ENCODE measurements around the gene TMEM266. TPM values are rescaled to one million over a fixed set of nuclear protein-coding genes. Genes with fewer than 3 reads are reported as not detected.
A peak's percentile ranks its signal among the peaks of the same experiment; 100 is the strongest.
"Not testable (repeated sequence)": the region's sequence is repeated elsewhere in the genome, so short reads cannot be mapped to it uniquely, and the experiment has no call there.

Gene TMEM266
- total RNA-seq (2014; rRNA removed; shearing (Covaris generic)), result 5.4 and 6.3 TPM in 2 replicates

- DNase-seq, result peak; percentile 98
- peak within 1 kb of the TSS; percentile 70 for H3K4me3 ChIP-seq (ENCODE audit: insufficient read depth, low read depth, low read length)
- peaks cover 14% of the 10 kb centered on the region for H3K27me3 ChIP-seq (ENCODE audit: control insufficient read depth, insufficient read depth, low read length)
- no peaks in the 10 kb centered on the region for H3K36me3 ChIP-seq (replicated peaks; ENCODE audit: control insufficient read depth, insufficient read depth, low read length)
These were observed at the start of gene TMEM266 for GRCh38 chr15:76059320-76060117. Gene TMEM266 (plus strand): TSS chr15:76059985. CDS start chr15:76134264, 74,279 bp downstream.

GRCh38 chr15:76010613-76011012 lies 49.2 kb upstream of the TMEM266 start:
- no peaks in the 10 kb centered on the region for H3K36me3 ChIP-seq (replicated peaks; ENCODE audit: control insufficient read depth, insufficient read depth, low read length)
- H3K27me3 ChIP-seq (ENCODE audit: control insufficient read depth, insufficient read depth, low read length), result no peaks in the 10 kb centered on the region
- no peak for DNase-seq

GRCh38 chr15:76011627-76012551 lies 47.9 kb upstream of the TMEM266 start, which contains the start of gene NRG4:
Gene NRG4 (minus strand): TSS chr15:76012424. CDS start chr15:76011230, 1,194 bp downstream.
- H3K4me3 ChIP-seq (ENCODE audit: insufficient read depth, low read depth, low read length), result no peak within 1 kb of the TSS
- H3K36me3 ChIP-seq (replicated peaks; ENCODE audit: control insufficient read depth, insufficient read depth, low read length), result no peaks in the 10 kb centered on the region
- no peak for DNase-seq
- no peaks in the 10 kb centered on the region for H3K27me3 ChIP-seq (ENCODE audit: control insufficient read depth, insufficient read depth, low read length)

More at GRCh38 chr15:76010613-76011012, 49.2 kb upstream of the TMEM266 start:
- H3K4me3 ChIP-seq (ENCODE audit: insufficient read depth, low read depth, low read length), result no peak overlapping the region

GRCh38 chr15:76013470-76013869 lies 46.3 kb upstream of the TMEM266 start:
- H3K27me3 ChIP-seq (ENCODE audit: control insufficient read depth, insufficient read depth, low read length); H3K36me3 ChIP-seq (replicated peaks; ENCODE audit: control insufficient read depth, insufficient read depth, low read length); H3K4me3 ChIP-seq (ENCODE audit: insufficient read depth, low read depth, low read length); DNase-seq: not testable (repeated sequence)

- Histone ChIP-seq H3K4me3 (ENCODE audit: insufficient read depth, low read depth, low read length) (no peak overlapping the region), H3K27me3 (ENCODE audit: control insufficient read depth, insufficient read depth, low read length) (no peaks in the 10 kb centered on the region), H3K36me3 (replicated peaks; ENCODE audit: control insufficient read depth, insufficient read depth, low read length) (no peaks in the 10 kb centered on the region)
- no peak for DNase-seq
These were observed 35.6 kb upstream of the TMEM266 start for GRCh38 chr15:76024021-76024768.

GRCh38 chr15:76032046-76032445 lies 27.7 kb upstream of the TMEM266 start:
- Histone ChIP-seq H3K36me3 (replicated peaks; ENCODE audit: control insufficient read depth, insufficient read depth, low read length) (no peaks in the 10 kb centered on the region), H3K27me3 (ENCODE audit: control insufficient read depth, insufficient read depth, low read length) (no peaks in the 10 kb centered on the region), H3K4me3 (ENCODE audit: insufficient read depth, low read depth, low read length) (no peak overlapping the region)
- DNase-seq, result no peak

- H3K27me3 ChIP-seq (ENCODE audit: control insufficient read depth, insufficient read depth, low read length), result no peaks in the 10 kb centered on the region
- H3K36me3 ChIP-seq (replicated peaks; ENCODE audit: control insufficient read depth, insufficient read depth, low read length), result no peaks in the 10 kb centered on the region
- DNase-seq, result no peak
- H3K4me3 ChIP-seq (ENCODE audit: insufficient read depth, low read depth, low read length), result no peak overlapping the region
These were observed 26.3 kb upstream of the TMEM266 start for GRCh38 chr15:76033438-76033837.

- DNase-seq, result no peak
These were observed 25.7 kb upstream of the TMEM266 start for GRCh38 chr15:76034111-76034510.

GRCh38 chr15:76035593-76035992 lies 24.2 kb upstream of the TMEM266 start:
- DNase-seq, result peak; percentile 28
- Histone ChIP-seq H3K36me3 (replicated peaks; ENCODE audit: control insufficient read depth, insufficient read depth, low read length) (no peaks in the 10 kb centered on the region), H3K27me3 (ENCODE audit: control insufficient read depth, insufficient read depth, low read length) (no peaks in the 10 kb centered on the region), H3K4me3 (ENCODE audit: insufficient read depth, low read depth, low read length) (no peak overlapping the region)

More at GRCh38 chr15:76034111-76034510, 25.7 kb upstream of the TMEM266 start:
- Histone ChIP-seq H3K36me3 (replicated peaks; ENCODE audit: control insufficient read depth, insufficient read depth, low read length) (no peaks in the 10 kb centered on the region), H3K4me3 (ENCODE audit: insufficient read depth, low read depth, low read length) (no peak overlapping the region), H3K27me3 (ENCODE audit: control insufficient read depth, insufficient read depth, low read length) (no peaks in the 10 kb centered on the region)

GRCh38 chr15:76038512-76038911 lies 21.3 kb upstream of the TMEM266 start:
- Histone ChIP-seq H3K4me3 (ENCODE audit: insufficient read depth, low read depth, low read length) (no peak overlapping the region), H3K27me3 (ENCODE audit: control insufficient read depth, insufficient read depth, low read length) (no peaks in the 10 kb centered on the region), H3K36me3 (replicated peaks; ENCODE audit: control insufficient read depth, insufficient read depth, low read length) (no peaks in the 10 kb centered on the region)
- DNase-seq, result no peak

GRCh38 chr15:76054201-76054600 lies 5.6 kb upstream of the TMEM266 start:
- H3K27me3 ChIP-seq (ENCODE audit: control insufficient read depth, insufficient read depth, low read length); H3K4me3 ChIP-seq (ENCODE audit: insufficient read depth, low read depth, low read length); DNase-seq; H3K36me3 ChIP-seq (replicated peaks; ENCODE audit: control insufficient read depth, insufficient read depth, low read length): not testable (repeated sequence)

- no peak overlapping the region for H3K4me3 ChIP-seq (ENCODE audit: insufficient read depth, low read depth, low read length)
- H3K27me3 ChIP-seq (ENCODE audit: control insufficient read depth, insufficient read depth, low read length), result peaks cover 14% of the 10 kb centered on the region
- H3K36me3 ChIP-seq (replicated peaks; ENCODE audit: control insufficient read depth, insufficient read depth, low read length), result no peaks in the 10 kb centered on the region
- no peak for DNase-seq
These were observed 2.9 kb upstream of the TMEM266 start for GRCh38 chr15:76056931-76057330.

GRCh38 chr15:76057332-76058000 lies 2.3 kb upstream of the TMEM266 start:
- peak; percentile 53 for DNase-seq
- Histone ChIP-seq H3K4me3 (ENCODE audit: insufficient read depth, low read depth, low read length) (no peak overlapping the region), H3K36me3 (replicated peaks; ENCODE audit: control insufficient read depth, insufficient read depth, low read length) (no peaks in the 10 kb centered on the region), H3K27me3 (ENCODE audit: control insufficient read depth, insufficient read depth, low read length) (peaks cover 14% of the 10 kb centered on the region)

Data from H7 (cell line).